ENCODE measurements around the gene CHMP4B.

Gene CHMP4B

DNA sequence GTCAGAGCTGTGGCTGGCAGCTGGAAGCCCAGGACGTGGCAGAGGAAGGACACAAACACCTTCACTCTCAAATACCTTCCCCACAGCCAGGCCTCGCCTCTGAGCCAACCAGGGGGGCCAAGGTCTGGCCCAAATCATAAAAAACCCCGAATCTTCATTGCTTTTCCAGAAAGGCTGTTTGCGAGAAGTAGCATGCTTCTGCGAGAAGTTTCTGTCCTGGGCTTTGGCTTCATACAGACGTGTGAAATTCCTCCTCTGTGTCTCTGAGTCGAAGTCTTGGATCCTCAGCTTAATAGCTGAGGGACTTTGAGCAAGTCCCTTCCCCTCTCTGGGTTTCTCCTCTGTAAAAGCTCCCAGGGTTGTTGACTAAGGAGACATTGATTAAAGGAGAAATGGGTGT is 63.0 kb downstream of the CHMP4B start:
- no peak for DNase-seq (ENCODE audit: low spot score)
- CTCF ChIA-PET, result interaction anchor here (0.7 to 1.4 kb wide), 4 partner anchors 14 to 35 kb away, joined by 3 to 4 read pairs (median 4); no protein-coding TSS in a partner anchor

DNA sequence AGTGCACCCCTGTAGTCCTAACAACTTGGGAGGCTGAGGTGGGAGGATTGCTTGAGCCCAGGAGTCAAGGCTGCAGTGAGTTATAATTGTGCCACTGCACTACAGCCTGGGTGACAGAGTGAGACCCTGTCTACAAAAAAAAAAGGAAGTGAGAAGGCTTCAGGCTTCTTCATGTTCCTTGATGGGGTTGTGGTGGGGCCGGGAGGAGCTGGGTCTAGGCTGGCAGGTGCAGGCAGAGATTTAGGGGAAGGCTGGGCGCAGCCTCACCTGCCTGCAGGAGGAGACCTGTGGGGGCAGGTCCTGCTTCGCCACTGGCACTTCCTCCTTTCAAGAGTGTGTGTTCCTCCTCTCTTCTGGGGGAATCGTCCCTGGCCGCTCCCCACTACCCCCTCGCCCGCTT is 63.9 kb downstream of the CHMP4B start:
- no peak overlapping the region for H3K27ac ChIP-seq
- POLR2A ChIA-PET (ENCODE audit: low non-redundant PET), result no interaction called here
- TF ChIP-seq, protein P1, sequence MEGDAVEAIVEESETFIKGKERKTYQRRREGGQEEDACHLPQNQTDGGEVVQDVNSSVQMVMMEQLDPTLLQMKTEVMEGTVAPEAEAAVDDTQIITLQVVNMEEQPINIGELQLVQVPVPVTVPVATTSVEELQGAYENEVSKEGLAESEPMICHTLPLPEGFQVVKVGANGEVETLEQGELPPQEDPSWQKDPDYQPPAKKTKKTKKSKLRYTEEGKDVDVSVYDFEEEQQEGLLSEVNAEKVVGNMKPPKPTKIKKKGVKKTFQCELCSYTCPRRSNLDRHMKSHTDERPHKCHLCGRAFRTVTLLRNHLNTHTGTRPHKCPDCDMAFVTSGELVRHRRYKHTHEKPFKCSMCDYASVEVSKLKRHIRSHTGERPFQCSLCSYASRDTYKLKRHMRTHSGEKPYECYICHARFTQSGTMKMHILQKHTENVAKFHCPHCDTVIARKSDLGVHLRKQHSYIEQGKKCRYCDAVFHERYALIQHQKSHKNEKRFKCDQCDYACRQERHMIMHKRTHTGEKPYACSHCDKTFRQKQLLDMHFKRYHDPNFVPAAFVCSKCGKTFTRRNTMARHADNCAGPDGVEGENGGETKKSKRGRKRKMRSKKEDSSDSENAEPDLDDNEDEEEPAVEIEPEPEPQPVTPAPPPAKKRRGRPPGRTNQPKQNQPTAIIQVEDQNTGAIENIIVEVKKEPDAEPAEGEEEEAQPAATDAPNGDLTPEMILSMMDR (conservative IDR thresholded peaks at IDR 0.05; ENCODE audit: low read depth), result no peak
- CTCF ChIA-PET, result interaction anchor here (1.4 kb wide), 1 partner anchor 13 kb away, joined by 4 read pairs; no protein-coding TSS in a partner anchor
- no peak for DNase-seq (ENCODE audit: low spot score)

More for the DNA sequence above, 63.0 kb downstream of the CHMP4B start:
- H3K27ac ChIP-seq, result no peak overlapping the region
- POLR2A ChIA-PET (ENCODE audit: low non-redundant PET), result no interaction called here
- TF ChIP-seq, protein P1 (conservative IDR thresholded peaks at IDR 0.05; ENCODE audit: low read depth), result no peak

DNA sequence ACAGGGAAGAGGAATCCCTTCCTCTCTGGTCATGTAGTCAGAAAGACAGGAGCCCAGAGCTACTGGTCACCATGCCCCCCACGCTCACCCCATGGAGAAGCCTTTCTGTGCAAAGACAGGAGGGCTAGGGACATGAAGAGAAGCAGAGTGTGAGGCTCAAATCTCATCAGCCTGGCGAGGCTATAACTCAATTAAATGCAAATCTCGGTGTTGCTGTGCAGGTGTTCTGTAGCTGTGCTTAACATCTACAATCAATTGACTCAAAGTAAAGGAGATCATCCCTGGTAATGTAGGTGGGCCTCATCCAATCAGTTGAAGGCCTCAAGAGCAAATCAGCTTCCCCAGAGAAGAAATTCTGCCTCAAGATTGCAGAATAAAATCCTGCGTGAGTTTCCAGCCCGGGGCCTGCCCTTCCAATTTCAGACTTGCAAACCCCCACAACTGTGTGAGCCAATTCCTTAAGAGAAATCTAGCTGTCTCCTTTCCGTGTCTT is 64.4 kb downstream of the CHMP4B start:
- TF ChIP-seq, protein P1 (conservative IDR thresholded peaks at IDR 0.05; ENCODE audit: low read depth), result no peak

DNA sequence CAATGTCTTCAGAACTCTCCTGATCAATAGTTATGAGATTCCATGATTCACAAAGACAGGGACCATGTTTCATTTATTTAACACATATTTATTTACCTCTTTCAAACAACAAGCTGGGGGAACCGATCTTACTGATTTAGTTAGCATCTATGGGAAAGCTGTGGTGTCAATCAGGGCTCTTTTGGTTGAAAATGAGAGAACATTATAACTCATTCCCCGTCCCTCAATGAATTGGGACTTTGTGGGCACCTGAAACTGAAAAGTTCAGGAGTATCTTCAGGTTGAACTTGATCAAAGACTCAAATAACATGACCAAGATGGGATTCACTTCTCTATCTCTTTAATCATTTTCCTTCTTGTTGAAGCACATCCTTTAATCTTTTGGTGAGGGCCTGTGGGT is 67.4 kb downstream of the CHMP4B start:
- POLR2A ChIA-PET (ENCODE audit: low non-redundant PET), result no interaction called here
- DNase-seq (ENCODE audit: low spot score), result no peak
- TF ChIP-seq, protein P1 (conservative IDR thresholded peaks at IDR 0.05; ENCODE audit: low read depth), result no peak
- CTCF ChIA-PET, result interaction anchor here (0.7 kb wide), 1 partner anchor 191 kb away, joined by 3 read pairs; no protein-coding TSS in a partner anchor
- H3K27ac ChIP-seq, result no peak overlapping the region

More for the DNA sequence above, 64.4 kb downstream of the CHMP4B start:
- no peak overlapping the region for H3K27ac ChIP-seq
- ChIA-PET POLR2A (ENCODE audit: low non-redundant PET) (no interaction called here), CTCF (interaction anchor here (0.5 kb wide), 1 partner anchor 821 kb away, joined by 3 read pairs; no protein-coding TSS in a partner anchor)
- no peak for DNase-seq (ENCODE audit: low spot score)

DNA sequence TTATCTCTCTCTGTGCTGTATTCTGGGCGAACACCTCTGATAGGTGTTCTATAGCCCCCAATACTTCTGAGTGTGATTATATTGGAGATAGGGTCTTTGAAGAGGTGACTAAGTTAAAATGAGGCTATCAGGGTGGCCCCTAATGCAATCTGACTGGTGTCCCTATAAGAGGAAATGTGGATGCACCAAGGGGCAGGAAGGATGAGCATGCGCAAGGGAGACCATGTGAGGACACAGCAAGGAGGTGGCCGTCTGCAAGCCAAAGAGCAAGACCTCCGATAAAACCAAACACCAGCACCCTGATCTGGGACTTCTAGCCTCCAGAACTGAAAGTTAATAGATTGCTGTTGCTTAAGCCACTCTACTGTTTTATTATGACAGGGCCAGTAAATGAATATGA is 69.2 kb downstream of the CHMP4B start:
- TF ChIP-seq, protein P1 (conservative IDR thresholded peaks at IDR 0.05; ENCODE audit: low read depth), result no peak
- ChIA-PET CTCF (no interaction called here), POLR2A (ENCODE audit: low non-redundant PET) (no interaction called here)
- H3K27ac ChIP-seq, result no peak overlapping the region
- no peak for DNase-seq (ENCODE audit: low spot score)

DNA sequence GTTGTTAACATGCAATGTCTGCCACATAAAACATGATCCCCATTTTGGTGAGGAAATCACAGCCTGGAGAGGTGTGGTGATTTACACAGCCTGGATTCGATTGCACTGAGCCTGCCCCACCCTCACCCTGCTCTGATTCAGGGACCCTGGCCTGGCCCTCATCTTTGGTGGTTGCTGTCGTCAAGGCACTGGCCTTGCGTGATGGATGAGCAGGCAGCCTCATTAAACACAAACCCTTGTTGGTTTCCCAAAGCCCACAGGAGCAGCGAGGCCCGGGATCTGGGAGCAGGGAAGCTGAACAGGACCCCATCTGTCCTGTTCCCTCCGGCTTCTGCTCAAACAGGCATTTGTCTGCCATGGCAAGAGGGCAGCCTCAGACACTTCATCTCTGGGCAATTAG is 70.8 kb downstream of the CHMP4B start:
- no peak overlapping the region for H3K27ac ChIP-seq
- ChIA-PET CTCF (interaction anchor here (0.6 to 0.8 kb wide), 3 partner anchors 203 to 411 kb away, joined by 3 read pairs; no protein-coding TSS in a partner anchor), POLR2A (ENCODE audit: low non-redundant PET) (interaction anchor here (0.6 kb wide), 1 partner anchor 45 kb away, joined by 6 read pairs; no protein-coding TSS in a partner anchor)
- no peak for DNase-seq (ENCODE audit: low spot score)
- TF ChIP-seq, protein P1 (conservative IDR thresholded peaks at IDR 0.05; ENCODE audit: low read depth), result no peak

Data from RWPE1 (cell line).